LNCAP (cell line): ENCODE results near the gene TTN.

Experiments used
- CTCF ChIP-seq: fragments of 450-650 bp; IDR thresholded peaks from 2 replicates; pipeline ENCODE4 v1.5.1; 2017; ENCODE audit warnings: mild to moderate bottlenecking

Gene TTN

GRCh38 chr2:178827739-178828485 is 20.7 kb upstream of the TTN start:
- no peak for TF ChIP-seq CTCF

GRCh38 chr2:178827111-178827510 is 19.9 kb upstream of the TTN start:
- no peak for TF ChIP-seq CTCF

- no peak for TF ChIP-seq CTCF
Observed at GRCh38 chr2:178825183-178825582, 18.0 kb upstream of the TTN start.

GRCh38 chr2:178824181-178824580 is 17.0 kb upstream of the TTN start:
- TF ChIP-seq CTCF = no peak

- TF ChIP-seq CTCF = no peak
Observed at GRCh38 chr2:178819992-178820391, 12.8 kb upstream of the TTN start.

- no peak for TF ChIP-seq CTCF
Observed at GRCh38 chr2:178819147-178819875, 12.1 kb upstream of the TTN start.

GRCh38 chr2:178811901-178812300 is 4.7 kb upstream of the TTN start:
- no peak for TF ChIP-seq CTCF
